Measurements from ENCODE around the gene CARMIL1. TPM values are rescaled to one million over a fixed set of nuclear protein-coding genes. Genes with fewer than 3 reads are reported as not detected.
A peak's percentile ranks its signal among the peaks of the same experiment; 100 is the strongest.

Gene CARMIL1
- total RNA-seq, 4 donors from 2014 or later: 11.8 to 23.2 (median 17.1) TPM

DNA sequence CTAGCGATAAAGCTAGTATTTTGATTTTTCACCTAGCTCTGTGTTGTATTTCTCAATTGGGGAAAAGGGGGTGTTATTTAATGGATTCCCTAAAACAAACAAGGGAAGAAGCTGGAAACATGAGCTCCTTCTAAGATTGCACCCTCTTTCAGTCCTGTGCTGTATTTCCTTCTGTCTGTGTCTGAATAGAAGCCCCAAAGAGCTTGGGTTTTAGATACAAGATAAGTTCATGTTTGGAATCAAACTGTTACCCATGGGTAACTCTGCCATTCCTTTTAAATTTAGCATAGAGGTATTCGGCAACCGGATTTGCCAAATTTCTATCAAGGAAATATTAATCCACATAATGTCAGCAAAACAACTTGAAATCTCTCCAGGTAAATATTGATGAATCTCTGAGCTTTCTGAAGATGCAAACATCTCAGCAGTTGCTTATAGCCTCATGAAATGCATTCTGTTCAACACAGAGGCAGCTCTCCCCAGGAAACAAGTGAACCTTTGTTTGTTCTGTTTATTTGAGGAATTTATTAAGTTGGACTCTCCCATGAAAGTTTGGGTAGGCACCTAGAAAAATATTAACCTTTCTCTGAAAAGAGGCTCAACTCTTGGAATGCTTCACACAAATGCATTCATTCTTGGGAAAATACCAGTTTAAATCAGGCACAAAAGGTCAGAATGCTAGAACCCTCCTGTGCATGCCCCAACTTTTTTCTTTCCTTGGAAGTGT is 362.9 kb downstream of the CARMIL1 start:
- no peak overlapping the region for H3K27ac ChIP-seq
- no peaks in the 10 kb centered on the region for H3K27me3 ChIP-seq
- H3K36me3 ChIP-seq: no peaks in the 10 kb centered on the region
- H3K9me3 ChIP-seq: no peaks in the 10 kb centered on the region
- H3K4me3 ChIP-seq: no peak overlapping the region
- intact Hi-C loops (cut with DNase I; ENCODE audit: low total_unique reads): no loop called here
- no peak for TF ChIP-seq POLR2A (IDR thresholded peaks at IDR 0.05)
- TF ChIP-seq, protein P1, sequence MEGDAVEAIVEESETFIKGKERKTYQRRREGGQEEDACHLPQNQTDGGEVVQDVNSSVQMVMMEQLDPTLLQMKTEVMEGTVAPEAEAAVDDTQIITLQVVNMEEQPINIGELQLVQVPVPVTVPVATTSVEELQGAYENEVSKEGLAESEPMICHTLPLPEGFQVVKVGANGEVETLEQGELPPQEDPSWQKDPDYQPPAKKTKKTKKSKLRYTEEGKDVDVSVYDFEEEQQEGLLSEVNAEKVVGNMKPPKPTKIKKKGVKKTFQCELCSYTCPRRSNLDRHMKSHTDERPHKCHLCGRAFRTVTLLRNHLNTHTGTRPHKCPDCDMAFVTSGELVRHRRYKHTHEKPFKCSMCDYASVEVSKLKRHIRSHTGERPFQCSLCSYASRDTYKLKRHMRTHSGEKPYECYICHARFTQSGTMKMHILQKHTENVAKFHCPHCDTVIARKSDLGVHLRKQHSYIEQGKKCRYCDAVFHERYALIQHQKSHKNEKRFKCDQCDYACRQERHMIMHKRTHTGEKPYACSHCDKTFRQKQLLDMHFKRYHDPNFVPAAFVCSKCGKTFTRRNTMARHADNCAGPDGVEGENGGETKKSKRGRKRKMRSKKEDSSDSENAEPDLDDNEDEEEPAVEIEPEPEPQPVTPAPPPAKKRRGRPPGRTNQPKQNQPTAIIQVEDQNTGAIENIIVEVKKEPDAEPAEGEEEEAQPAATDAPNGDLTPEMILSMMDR (IDR thresholded peaks at IDR 0.05): no peak
- DNase-seq: no peak
- H3K4me1 ChIP-seq: no peaks in the 10 kb centered on the region

- H3K4me3 ChIP-seq: no peak overlapping the region
- DNase-seq: no peak
- H3K27ac ChIP-seq: no peak overlapping the region
- H3K27me3 ChIP-seq: no peaks in the 10 kb centered on the region
- no peaks in the 10 kb centered on the region for H3K4me1 ChIP-seq
- no peaks in the 10 kb centered on the region for H3K36me3 ChIP-seq
- no peaks in the 10 kb centered on the region for H3K9me3 ChIP-seq
- intact Hi-C loops (cut with DNase I; ENCODE audit: low total_unique reads): no loop called here
- TF ChIP-seq POLR2A (IDR thresholded peaks at IDR 0.05): no peak
- TF ChIP-seq, protein P1 (IDR thresholded peaks at IDR 0.05): no peak
These were observed 363.6 kb downstream of the CARMIL1 start for GRCh38 chr6:25642667-25643328.

- intact Hi-C loops (cut with DNase I; ENCODE audit: low total_unique reads): no loop called here
- Histone ChIP-seq H3K27me3 (no peaks in the 10 kb centered on the region), H3K4me3 (no peak overlapping the region), H3K27ac (no peak overlapping the region), H3K9me3 (no peaks in the 10 kb centered on the region), H3K36me3 (no peaks in the 10 kb centered on the region), H3K4me1 (no peaks in the 10 kb centered on the region)
- DNase-seq: no peak
- TF ChIP-seq, protein P1 (IDR thresholded peaks at IDR 0.05): no peak
- no peak for TF ChIP-seq POLR2A (IDR thresholded peaks at IDR 0.05)
These were observed 366.7 kb downstream of the CARMIL1 start for GRCh38 chr6:25645916-25646315.

DNA sequence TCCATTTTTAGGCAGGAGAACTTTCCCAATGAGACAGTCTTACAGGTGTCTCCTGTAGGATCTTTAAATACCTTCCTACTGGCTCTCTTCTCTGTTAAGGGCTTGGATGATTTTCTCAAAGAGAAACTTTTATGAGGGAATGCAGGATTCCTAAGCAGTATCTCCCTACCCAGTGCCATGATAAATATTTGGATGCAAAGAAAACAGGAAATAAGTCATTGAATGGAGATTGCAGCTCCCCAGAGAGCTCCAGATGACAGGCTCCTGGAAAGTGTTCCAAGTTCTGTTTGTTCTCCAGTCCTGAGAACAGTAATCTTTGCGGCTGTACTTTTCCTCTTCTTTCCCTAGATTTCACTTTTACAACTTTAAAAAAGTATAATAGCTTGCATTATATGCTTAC is 370.4 kb downstream of the CARMIL1 start:
- Histone ChIP-seq H3K27me3 (peaks cover 0 to 9% of the 10 kb centered on the region in 2 donors), H3K4me3 (no peak overlapping the region), H3K9me3 (no peaks in the 10 kb centered on the region), H3K27ac (no peak overlapping the region), H3K36me3 (no peaks in the 10 kb centered on the region), H3K4me1 (no peaks in the 10 kb centered on the region)
- TF ChIP-seq POLR2A (IDR thresholded peaks at IDR 0.05): no peak
- TF ChIP-seq, protein P1 (IDR thresholded peaks at IDR 0.05): no peak
- intact Hi-C loops (cut with DNase I; ENCODE audit: low total_unique reads): no loop called here
- no peak for DNase-seq

DNA sequence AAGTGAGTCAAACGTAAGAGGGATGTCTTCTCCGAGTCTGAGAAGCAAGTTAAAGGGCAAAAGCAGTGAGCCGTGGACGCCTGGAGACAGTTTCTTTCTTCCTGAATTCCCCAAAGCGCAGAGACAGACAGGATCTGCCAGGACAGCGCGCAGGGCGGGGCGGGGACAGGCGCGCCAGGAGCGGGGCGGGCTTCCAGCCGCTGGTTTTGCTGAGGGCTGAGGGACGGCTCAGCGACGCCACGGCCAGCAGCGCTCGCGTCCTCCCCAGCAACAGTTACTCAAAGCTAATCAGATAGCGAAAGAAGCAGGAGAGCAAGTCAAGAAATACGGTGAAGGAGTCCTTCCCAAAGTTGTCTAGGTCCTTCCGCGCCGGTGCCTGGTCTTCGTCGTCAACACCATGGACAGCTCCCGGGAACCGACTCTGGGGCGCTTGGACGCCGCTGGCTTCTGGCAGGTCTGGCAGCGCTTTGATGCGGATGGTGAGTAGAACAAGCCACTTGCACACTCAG is 372.9 kb downstream of the CARMIL1 start, which contains the start of gene SCGN:
Gene SCGN (plus strand): TSS at position 209 of the 509 bp plus-strand sequence. CDS start 189 bp downstream, at position 398.
- intact Hi-C loops (cut with DNase I; ENCODE audit: low total_unique reads): no loop called here
- H3K27me3 ChIP-seq: peaks cover 0 to 9% of the 10 kb centered on the region in 2 donors
- no peak within 1 kb of the TSS for H3K4me3 ChIP-seq

More for the DNA sequence above, 372.9 kb downstream of the CARMIL1 start, which contains the start of gene SCGN:
- TF ChIP-seq, protein P1 (IDR thresholded peaks at IDR 0.05): no peak
- no peaks in the 10 kb centered on the region for H3K4me1 ChIP-seq
- H3K27ac ChIP-seq: no peak within 1 kb of the TSS
- DNase-seq: peak in 1 of 2 donors; percentile 25
- H3K9me3 ChIP-seq: no peaks in the 10 kb centered on the region
- H3K36me3 ChIP-seq: no peaks in the 10 kb centered on the region
